ENCODE data around the gene COBLL1. TPM values are rescaled to one million over a fixed set of nuclear protein-coding genes. Genes with fewer than 3 reads are reported as not detected.

The COBLL1 gene
- total RNA-seq, 2 donors from 2014 or later: 0.28 to 0.48 TPM

DNA sequence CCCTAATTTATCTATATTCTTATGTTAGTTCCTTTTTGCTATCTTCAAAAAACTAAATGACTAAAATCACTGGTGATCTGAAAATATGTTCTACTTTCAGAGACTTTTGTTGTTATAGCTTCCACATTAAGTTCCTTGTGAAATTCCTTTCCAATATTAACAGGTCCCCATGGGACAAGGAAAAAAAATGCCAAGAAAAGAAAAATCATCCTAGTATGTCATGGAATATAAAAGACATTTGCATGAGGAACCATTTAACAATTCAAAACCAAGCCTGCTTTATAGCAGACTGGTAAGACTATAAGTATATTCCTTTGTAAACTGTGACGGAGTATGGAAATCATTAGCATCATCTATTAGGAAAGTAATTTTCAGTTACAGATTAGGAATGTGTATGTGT lies 48.1 kb downstream of the COBLL1 start:
- H3K4me1 Mint-ChIP-seq: no peaks in the 10 kb centered on the region
- H3K27me3 Mint-ChIP-seq: no peaks in the 10 kb centered on the region
- H3K27ac Mint-ChIP-seq: no peak overlapping the region
- no peaks in the 10 kb centered on the region for H3K36me3 Mint-ChIP-seq (ENCODE audit: low read depth)
- no peak for ATAC-seq (replicated peaks)
- no peaks in the 10 kb centered on the region for H3K9me3 Mint-ChIP-seq
- H3K4me3 Mint-ChIP-seq: no peak overlapping the region

DNA sequence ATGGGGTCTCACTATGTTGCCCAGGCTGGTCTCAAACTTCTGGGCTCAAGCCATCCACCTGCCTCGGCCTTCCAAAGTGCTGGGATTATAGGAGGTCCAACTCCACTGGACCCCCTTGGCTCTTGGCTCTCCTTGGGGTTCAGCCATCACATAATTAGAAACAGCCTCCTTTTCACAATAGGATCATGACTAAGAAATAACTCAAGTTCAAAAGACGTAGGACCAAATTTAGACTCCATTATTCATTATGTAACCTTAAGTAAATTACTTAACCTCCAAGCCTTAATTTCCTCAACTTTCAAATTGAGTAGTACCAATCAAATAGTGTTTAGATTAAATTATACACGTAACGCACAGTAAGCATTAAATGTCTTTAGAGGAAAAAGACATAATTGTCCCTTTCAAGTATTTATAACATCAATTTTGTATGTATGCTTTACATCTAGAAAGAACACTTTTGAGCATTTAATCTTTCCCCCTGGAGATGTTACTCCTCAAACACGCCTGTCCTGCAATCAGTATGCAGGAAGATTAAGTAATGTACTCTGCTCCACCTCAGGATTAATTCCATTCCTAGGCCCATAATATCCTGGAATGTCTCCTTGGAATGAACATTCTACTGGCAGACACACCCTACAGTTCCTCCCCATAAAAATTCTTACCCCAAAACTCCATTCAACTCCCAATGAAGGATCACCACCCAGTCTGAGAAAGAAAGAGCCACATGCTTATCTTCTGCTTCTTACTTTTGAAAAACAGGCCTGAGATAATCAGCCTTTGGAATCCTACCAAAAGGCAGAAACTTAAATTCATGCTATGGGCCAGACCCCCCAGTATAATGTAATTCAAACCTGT lies 49.1 kb downstream of the COBLL1 start:
- Mint-ChIP-seq H3K36me3 (ENCODE audit: low read depth) (no peaks in the 10 kb centered on the region), H3K27ac (no peak overlapping the region), H3K9me3 (no peaks in the 10 kb centered on the region), H3K4me3 (no peak overlapping the region), H3K4me1 (no peaks in the 10 kb centered on the region), H3K27me3 (no peaks in the 10 kb centered on the region)
- ATAC-seq (replicated peaks): no peak

DNA sequence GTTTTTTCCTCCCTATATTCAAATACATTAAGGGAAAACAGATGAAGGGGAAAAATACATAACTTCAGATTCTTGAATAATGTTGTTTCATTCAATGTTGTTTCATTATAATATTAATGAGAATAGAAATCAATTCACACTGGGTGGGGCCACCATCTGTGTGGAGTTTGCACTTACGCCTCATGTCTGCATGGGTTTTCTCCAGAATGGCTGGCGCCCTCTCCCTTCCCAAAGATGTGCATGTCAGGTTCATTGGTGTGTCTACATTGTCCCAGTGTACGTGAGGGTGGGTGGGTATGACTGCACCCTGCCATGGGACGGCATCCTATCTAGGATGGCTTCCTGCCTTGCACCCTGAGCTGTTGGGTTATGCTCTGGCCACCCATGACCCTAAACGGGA lies 51.7 kb downstream of the COBLL1 start:
- H3K4me1 Mint-ChIP-seq: no peaks in the 10 kb centered on the region
- no peak for ATAC-seq (replicated peaks)
- peaks cover 3% of the 10 kb centered on the region for H3K27me3 Mint-ChIP-seq
- no peak overlapping the region for H3K4me3 Mint-ChIP-seq
- no peaks in the 10 kb centered on the region for H3K36me3 Mint-ChIP-seq (ENCODE audit: low read depth)
- H3K9me3 Mint-ChIP-seq: no peaks in the 10 kb centered on the region
- H3K27ac Mint-ChIP-seq: no peak overlapping the region

DNA sequence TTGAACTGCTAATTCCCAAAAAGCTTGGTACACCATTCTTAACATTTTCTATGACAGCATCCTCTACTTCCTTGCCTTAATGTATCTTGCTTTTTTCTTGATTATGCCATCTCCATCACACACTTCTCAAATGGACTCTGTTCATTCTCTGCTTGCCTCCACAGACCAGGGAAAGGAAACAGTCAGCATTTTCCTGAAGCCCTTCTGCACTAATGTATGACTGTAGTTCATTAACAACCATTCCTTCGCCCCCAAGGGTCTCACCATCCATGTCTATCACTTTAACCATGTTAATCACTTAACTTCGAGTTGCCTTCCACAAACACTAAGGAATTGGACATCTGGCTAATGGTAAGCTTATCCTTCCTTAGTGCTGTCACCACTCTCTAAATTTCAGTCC lies 54.8 kb downstream of the COBLL1 start:
- no peak for ATAC-seq (replicated peaks)
- no peak overlapping the region for H3K4me3 Mint-ChIP-seq
- no peaks in the 10 kb centered on the region for H3K4me1 Mint-ChIP-seq
- H3K27me3 Mint-ChIP-seq: peaks cover 3% of the 10 kb centered on the region
- no peaks in the 10 kb centered on the region for H3K9me3 Mint-ChIP-seq
- H3K27ac Mint-ChIP-seq: no peak overlapping the region
- no peaks in the 10 kb centered on the region for H3K36me3 Mint-ChIP-seq (ENCODE audit: low read depth)

DNA sequence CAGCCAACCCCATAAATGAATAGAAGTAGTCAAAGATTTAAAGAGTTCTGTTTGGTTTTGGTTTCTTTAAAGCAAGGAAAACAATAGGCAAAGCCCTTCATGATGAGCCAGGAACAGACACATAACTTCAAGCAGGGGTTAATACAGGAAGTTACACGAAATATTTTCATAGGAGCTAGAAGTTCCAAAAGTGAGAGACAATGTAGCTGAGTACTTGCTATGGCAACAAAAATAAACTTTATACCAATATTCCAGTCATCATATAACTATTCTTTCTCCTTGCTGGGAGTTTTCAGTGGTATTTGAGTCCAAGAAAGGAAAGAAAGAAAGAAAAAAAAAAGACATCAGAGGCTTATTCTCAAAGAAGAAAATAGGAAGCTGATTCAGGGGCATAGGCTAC lies 56.2 kb downstream of the COBLL1 start:
- H3K27ac Mint-ChIP-seq: no peak overlapping the region
- H3K4me1 Mint-ChIP-seq: no peaks in the 10 kb centered on the region

DNA sequence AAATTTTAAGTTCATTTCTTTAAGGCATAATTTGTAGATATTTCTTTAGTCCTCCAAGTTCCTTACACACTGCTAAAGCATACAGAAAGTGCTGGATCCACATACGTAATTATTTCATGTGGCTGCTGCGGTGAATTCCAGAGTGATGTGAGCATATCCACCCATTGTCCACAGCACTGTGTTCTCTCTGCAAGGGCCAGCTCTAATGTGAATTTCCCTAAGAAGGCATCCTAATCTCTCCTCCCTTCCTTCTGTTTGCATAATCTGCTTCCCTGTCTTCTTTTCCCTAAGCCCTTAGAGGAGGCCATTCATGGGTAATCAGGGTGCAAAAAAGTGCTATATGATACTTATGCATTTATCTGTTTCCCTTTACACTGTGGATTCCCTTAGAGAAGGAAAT lies 57.2 kb downstream of the COBLL1 start:
- ATAC-seq (replicated peaks): no peak
- Mint-ChIP-seq H3K4me1 (no peaks in the 10 kb centered on the region), H3K27ac (no peak overlapping the region), H3K9me3 (no peaks in the 10 kb centered on the region), H3K36me3 (ENCODE audit: low read depth) (no peaks in the 10 kb centered on the region), H3K27me3 (peaks cover 3% of the 10 kb centered on the region), H3K4me3 (no peak overlapping the region)

More for the DNA sequence above, 56.2 kb downstream of the COBLL1 start:
- no peak for ATAC-seq (replicated peaks)
- Mint-ChIP-seq H3K27me3 (peaks cover 3% of the 10 kb centered on the region), H3K9me3 (no peaks in the 10 kb centered on the region), H3K36me3 (ENCODE audit: low read depth) (no peaks in the 10 kb centered on the region), H3K4me3 (no peak overlapping the region)

DNA sequence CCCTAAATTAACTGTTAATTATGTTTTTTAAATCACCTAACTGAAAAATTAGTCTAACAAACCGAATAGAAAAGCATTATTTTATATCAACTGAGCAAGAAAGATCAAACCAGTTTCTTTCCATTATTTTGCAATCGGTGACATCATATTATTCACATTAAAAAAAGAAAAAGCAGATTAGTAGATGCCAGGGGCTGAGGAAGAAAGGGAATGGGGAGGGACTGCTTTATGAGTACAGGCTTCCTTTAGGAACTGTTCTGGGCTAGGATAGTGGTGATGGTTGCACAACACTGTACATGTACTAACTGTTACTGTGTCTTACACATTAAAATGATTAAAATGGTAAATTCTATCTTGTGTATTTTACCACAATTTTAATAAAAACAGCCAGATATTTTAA lies 59.3 kb downstream of the COBLL1 start:
- H3K36me3 Mint-ChIP-seq (ENCODE audit: low read depth): no peaks in the 10 kb centered on the region
- no peak for ATAC-seq (replicated peaks)
- H3K9me3 Mint-ChIP-seq: peaks cover 6% of the 10 kb centered on the region

DNA sequence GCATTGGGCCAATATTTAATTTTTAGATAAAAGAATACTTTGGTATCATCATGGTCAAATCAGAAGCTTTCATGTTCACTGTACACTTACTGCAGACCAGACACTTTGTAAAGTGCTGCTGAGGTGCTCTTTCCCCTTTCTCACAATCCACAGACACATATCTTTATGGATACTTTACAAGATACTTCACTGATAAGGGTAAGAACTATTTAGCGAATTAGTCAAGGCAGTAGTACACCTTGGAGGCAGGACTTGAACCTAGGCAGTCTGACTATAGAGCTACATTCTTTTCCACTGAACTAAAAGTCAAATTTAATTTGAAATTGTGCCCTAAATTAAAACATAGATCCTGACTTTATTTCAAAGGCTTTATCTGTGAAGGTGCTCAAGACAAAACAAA lies 60.2 kb downstream of the COBLL1 start:
- Mint-ChIP-seq H3K27me3 (peaks cover 3% of the 10 kb centered on the region), H3K27ac (no peak overlapping the region), H3K4me3 (no peak overlapping the region), H3K4me1 (no peaks in the 10 kb centered on the region), H3K36me3 (ENCODE audit: low read depth) (no peaks in the 10 kb centered on the region), H3K9me3 (peaks cover 6% of the 10 kb centered on the region)
- ATAC-seq (replicated peaks): no peak

More for the DNA sequence above, 59.3 kb downstream of the COBLL1 start:
- no peak overlapping the region for H3K4me3 Mint-ChIP-seq
- H3K27ac Mint-ChIP-seq: no peak overlapping the region
- H3K27me3 Mint-ChIP-seq: peaks cover 3% of the 10 kb centered on the region
- no peaks in the 10 kb centered on the region for H3K4me1 Mint-ChIP-seq

DNA sequence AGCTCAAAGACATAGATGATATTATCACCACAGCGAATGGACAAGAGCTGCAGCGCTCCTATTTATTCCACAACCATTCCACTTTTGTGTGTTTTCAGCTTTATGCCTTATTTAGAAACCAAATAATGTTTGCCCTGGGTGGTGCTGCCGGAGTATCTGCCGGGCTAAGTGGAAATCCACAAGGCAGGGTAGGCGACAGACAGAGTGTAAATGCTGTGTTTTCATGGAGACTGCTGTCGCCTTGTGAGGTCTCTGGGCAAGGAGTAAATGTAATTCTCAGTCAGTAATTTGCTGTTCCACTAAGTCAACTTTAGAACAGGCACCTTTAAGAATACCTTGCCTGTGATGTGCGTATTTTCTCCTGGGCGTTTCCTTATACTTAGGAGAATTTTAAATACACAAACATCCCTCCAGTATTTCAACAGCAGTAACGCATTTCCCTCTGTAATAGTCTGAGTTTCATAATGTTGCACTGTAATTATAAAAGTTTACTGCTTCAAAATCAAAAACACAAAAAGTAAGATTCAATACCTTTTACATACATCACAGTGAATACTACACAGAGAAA lies 60.9 kb downstream of the COBLL1 start:
- Mint-ChIP-seq H3K36me3 (ENCODE audit: low read depth) (no peaks in the 10 kb centered on the region), H3K27me3 (peaks cover 3% of the 10 kb centered on the region), H3K27ac (no peak overlapping the region), H3K4me3 (no peak overlapping the region), H3K4me1 (no peaks in the 10 kb centered on the region), H3K9me3 (peaks cover 6% of the 10 kb centered on the region)
- ATAC-seq (replicated peaks): no peak

DNA sequence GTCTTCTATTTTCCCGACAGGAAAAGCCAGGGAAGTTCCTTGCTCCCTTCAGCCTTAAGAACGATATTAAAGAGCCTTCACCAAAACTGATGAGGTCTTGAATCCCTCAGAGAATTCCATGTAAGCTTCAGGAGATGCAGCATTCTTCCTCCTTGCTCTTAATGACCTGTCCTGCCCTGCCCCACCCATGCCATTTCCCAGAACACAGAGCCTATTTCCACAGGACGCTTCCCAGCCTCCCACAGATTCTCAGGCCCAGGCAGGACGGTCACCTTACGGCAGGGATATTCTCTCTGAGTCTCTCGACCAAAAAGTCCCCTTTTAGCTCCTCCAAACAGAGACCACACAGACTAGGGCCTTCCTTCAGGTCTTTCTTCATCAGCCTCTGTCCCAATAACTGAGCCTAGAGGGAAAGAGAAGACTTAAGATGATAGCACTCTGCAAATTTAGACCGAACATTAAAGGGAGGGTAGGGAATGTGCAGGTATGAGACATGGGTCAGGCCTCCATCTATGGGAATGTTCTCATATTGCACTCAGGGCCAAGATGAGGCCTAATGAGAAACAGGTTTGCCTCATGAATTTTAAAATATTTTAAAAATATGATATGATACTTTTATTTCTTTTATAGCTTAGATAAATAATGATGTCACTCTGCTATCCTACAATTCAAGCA lies 62.1 kb downstream of the COBLL1 start:
- no peaks in the 10 kb centered on the region for H3K4me1 Mint-ChIP-seq

DNA sequence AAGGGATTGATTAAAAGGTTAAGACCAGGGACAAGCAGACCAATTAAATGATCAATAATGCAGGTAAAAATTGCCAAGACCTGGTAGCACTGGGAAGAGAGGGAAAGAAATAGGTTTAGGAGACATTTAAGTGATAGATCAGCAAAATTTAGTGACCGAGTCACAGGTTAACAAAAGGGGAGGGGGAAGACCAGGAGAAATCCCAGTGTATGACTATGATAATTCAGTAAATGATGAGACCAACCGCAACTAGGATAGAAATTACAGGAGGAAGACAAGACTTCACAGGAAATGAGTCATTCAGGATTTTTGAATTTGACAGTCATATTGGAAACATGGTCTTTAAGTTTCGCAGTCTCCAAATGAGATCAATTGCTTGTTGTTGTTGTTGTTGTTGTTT lies 62.9 kb downstream of the COBLL1 start:
- Mint-ChIP-seq H3K4me1 (no peaks in the 10 kb centered on the region), H3K27me3 (peaks cover 3% of the 10 kb centered on the region), H3K4me3 (no peak overlapping the region), H3K9me3 (peaks cover 6% of the 10 kb centered on the region), H3K27ac (no peak overlapping the region), H3K36me3 (ENCODE audit: low read depth) (no peaks in the 10 kb centered on the region)
- ATAC-seq (replicated peaks): peak; percentile 51

More for the DNA sequence above, 62.1 kb downstream of the COBLL1 start:
- H3K9me3 Mint-ChIP-seq: peaks cover 6% of the 10 kb centered on the region
- no peak overlapping the region for H3K27ac Mint-ChIP-seq
- ATAC-seq (replicated peaks): no peak
- no peak overlapping the region for H3K4me3 Mint-ChIP-seq
- H3K27me3 Mint-ChIP-seq: peaks cover 3% of the 10 kb centered on the region
- no peaks in the 10 kb centered on the region for H3K36me3 Mint-ChIP-seq (ENCODE audit: low read depth)

DNA sequence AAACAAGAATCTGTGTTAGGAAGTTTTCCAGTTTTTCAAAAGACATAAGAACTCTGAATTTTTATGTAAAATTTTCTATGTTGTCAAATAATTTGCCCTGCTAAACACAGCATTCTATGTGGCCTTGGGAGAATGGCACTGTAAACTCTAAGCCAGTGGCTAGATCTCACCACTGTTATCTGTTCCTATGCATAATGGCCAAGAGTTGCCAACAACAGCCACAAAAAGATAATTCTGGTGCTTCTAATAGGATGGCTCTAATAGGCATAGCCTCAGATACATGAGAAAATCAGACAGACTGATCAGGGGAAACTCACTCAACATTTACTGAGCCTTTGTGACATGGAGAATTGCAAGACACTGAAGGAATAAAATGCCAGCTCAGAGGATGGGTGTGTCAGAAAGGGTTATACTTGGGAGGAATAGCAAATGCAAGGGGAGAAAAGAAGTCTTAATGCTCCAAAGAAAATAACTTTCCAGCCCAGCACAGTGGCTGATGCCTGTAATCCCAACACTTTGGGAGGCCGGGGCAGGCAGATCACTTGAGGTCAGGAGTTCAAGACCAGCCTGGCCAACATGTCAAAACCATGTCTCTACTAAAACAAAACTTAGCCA lies 63.7 kb downstream of the COBLL1 start:
- Mint-ChIP-seq H3K9me3 (peaks cover 6% of the 10 kb centered on the region), H3K27ac (no peak overlapping the region), H3K4me1 (no peaks in the 10 kb centered on the region), H3K27me3 (peaks cover 3% of the 10 kb centered on the region), H3K36me3 (ENCODE audit: low read depth) (no peaks in the 10 kb centered on the region), H3K4me3 (no peak overlapping the region)
- ATAC-seq (replicated peaks): no peak

DNA sequence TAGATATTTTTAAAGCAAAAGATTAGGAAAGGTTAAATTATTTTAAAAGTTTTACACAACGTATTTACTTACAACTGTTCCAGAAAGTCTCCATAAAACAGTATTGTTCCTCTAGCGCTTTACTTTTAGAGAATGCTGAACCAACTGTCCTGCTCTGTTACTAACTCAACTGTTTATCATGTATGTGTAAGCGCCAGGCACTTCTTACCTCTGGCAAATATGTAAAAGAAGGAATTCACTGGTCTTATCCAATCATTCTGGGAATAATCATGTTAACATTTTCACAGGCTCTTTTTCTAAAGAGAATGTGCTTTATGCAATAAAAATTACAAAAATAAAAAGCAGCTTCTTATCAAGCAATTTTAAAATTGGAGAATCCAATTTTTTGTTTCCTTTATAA lies 68.0 kb downstream of the COBLL1 start:
- H3K27ac Mint-ChIP-seq: no peak overlapping the region
- H3K4me3 Mint-ChIP-seq: no peak overlapping the region
- H3K27me3 Mint-ChIP-seq: peaks cover 3% of the 10 kb centered on the region
- H3K9me3 Mint-ChIP-seq: peaks cover 5% of the 10 kb centered on the region
- no peaks in the 10 kb centered on the region for H3K36me3 Mint-ChIP-seq (ENCODE audit: low read depth)
- no peak for ATAC-seq (replicated peaks)
- H3K4me1 Mint-ChIP-seq: no peaks in the 10 kb centered on the region

DNA sequence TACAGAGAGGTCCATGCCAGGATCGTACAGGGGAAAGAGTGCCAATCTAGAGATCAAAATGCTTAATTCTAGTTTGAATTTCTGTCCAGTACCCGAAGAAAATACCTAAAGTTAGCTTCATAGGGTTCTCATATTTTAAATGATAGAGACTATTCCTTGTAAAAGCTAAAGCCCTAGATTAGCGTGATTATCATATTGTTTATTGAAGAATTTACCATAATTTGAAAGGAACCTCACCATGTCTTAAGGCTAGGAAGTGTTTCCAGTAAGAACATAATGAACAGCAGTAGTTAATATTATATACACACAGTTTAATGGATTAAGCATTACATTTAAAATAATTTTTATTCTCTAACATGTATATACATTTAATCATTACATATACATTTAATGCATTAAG lies 68.5 kb downstream of the COBLL1 start:
- H3K4me1 Mint-ChIP-seq: no peaks in the 10 kb centered on the region
- no peaks in the 10 kb centered on the region for H3K36me3 Mint-ChIP-seq (ENCODE audit: low read depth)
- H3K27ac Mint-ChIP-seq: no peak overlapping the region
- peaks cover 3% of the 10 kb centered on the region for H3K27me3 Mint-ChIP-seq
- H3K9me3 Mint-ChIP-seq: peaks cover 3% of the 10 kb centered on the region
- ATAC-seq (replicated peaks): no peak
- no peak overlapping the region for H3K4me3 Mint-ChIP-seq
